Vagina (tissue), 2 donors: ENCODE results near the gene HMGN5.

Experiments
- POLR2A ChIP-seq, 2 donors: fragments of 450-650 bp; IDR thresholded peaks; one replicate each; pipeline ENCODE4 v1.6.1; 2017; ENCODE audit warnings: antibody characterized with exemption in 2 of 2, mild to moderate bottlenecking in 2 of 2, moderate library complexity in 2 of 2
- POLR2AphosphoS5 ChIP-seq, 2 donors: sonication (generic); formaldehyde crosslinking; IDR thresholded peaks; one replicate each; pipeline ENCODE4 v1.9.0; 2017; ENCODE audit warnings: antibody characterized with exemption in 2 of 2, mild to moderate bottlenecking in 2 of 2, low read depth in 1 of 2; ENCODE audit not compliant: insufficient read depth in 1 of 2
- TF ChIP-seq, protein P1 (sequence below), 3 experiments: fragments of 450-650 bp in 2 of 3; fragments of 200-600 bp in 1 of 3; sonication (generic) in 1 of 3; IDR thresholded peaks; one replicate each; pipeline ENCODE4 v1.5.1; 2017 to 2019; ENCODE audit warnings: antibody characterized with exemption in 3 of 3, mild to moderate bottlenecking in 2 of 3, moderate library complexity in 2 of 3

DNA sequence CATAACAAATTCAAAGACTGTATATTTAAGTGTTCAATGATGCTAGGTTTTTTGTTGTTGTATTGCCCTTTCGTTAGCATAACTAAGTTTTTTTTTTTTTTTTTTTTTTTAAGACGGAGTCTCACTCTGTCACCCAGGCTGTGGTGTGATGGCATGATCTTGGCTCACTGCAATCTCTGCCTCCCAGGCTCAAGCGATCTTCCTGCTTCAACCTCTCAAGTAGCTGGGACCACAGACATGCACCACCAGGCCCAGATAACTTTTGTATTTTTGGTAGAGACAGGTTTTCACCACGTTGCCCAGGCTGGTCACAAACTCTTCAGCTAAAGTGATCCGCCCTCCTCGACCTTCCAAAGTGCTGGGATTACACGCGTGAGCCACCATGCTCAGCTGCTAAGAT is 7.2 kb upstream of the HMGN5 start:
- TF ChIP-seq POLR2A (IDR thresholded peaks at IDR 0.05) (no peak), POLR2AphosphoS5 (IDR thresholded peaks at IDR 0.05; ENCODE audit: insufficient read depth in 1 of 2, low read depth in 1 of 2) (no peak)
- TF ChIP-seq, protein P1, sequence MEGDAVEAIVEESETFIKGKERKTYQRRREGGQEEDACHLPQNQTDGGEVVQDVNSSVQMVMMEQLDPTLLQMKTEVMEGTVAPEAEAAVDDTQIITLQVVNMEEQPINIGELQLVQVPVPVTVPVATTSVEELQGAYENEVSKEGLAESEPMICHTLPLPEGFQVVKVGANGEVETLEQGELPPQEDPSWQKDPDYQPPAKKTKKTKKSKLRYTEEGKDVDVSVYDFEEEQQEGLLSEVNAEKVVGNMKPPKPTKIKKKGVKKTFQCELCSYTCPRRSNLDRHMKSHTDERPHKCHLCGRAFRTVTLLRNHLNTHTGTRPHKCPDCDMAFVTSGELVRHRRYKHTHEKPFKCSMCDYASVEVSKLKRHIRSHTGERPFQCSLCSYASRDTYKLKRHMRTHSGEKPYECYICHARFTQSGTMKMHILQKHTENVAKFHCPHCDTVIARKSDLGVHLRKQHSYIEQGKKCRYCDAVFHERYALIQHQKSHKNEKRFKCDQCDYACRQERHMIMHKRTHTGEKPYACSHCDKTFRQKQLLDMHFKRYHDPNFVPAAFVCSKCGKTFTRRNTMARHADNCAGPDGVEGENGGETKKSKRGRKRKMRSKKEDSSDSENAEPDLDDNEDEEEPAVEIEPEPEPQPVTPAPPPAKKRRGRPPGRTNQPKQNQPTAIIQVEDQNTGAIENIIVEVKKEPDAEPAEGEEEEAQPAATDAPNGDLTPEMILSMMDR (IDR thresholded peaks at IDR 0.05), result no peak
